Measurements from ENCODE around the gene SMIM8. TPM values are rescaled to one million over a fixed set of nuclear protein-coding genes. Genes with fewer than 3 reads are reported as not detected.

Gene SMIM8
- total RNA-seq, 1 experiment from 2014 or later, result 6.6 TPM

- H4K91ac ChIP-seq (ENCODE audit: insufficient read length, low read depth, low read length), result no peak overlapping the region
- no peak overlapping the region for H3K4ac ChIP-seq (ENCODE audit: low read depth, low read length)
- Mint-ChIP-seq H3K36me3 (ENCODE audit: insufficient read depth in 1 of 3, low read depth in 3 of 3) (no peaks in the 10 kb centered on the region), H3K9me3 (no peaks in the 10 kb centered on the region), H3K27ac (no peak overlapping the region), H3K4me1 (no peaks in the 10 kb centered on the region), H3K27me3 (ENCODE audit: low read depth) (no peaks in the 10 kb centered on the region; the same call in 1 of the 2 replicates), H3K4me3 (no peak overlapping the region)
- no peak overlapping the region for H3K14ac ChIP-seq (ENCODE audit: insufficient read depth, low read length)
- H3K23me2 ChIP-seq (ENCODE audit: insufficient read length, low read depth, low read length, poor library complexity, severe bottlenecking), result no peaks in the 10 kb centered on the region
- H2AFZ ChIP-seq (ENCODE audit: low read length), result no peak overlapping the region
- no peak overlapping the region for H3K56ac ChIP-seq (ENCODE audit: insufficient read length, low read depth, low read length)
- no peak overlapping the region for H4K5ac ChIP-seq (ENCODE audit: insufficient read length, low read depth, low read length)
- no peak overlapping the region for H2BK15ac ChIP-seq (ENCODE audit: low read depth, low read length)
- no peaks in the 10 kb centered on the region for H3K79me2 ChIP-seq (ENCODE audit: insufficient read depth, low read length)
- no peak overlapping the region for H3K23ac ChIP-seq (ENCODE audit: insufficient read length, low read depth, low read length)
- H2AK5ac ChIP-seq (ENCODE audit: insufficient read length, low read length), result no peak overlapping the region
- no peaks in the 10 kb centered on the region for H3K27me3 ChIP-seq (ENCODE audit: insufficient read depth, low read length)
- no peaks in the 10 kb centered on the region for H4K20me1 ChIP-seq (ENCODE audit: control insufficient read depth, insufficient read depth, insufficient read length)
- no peaks in the 10 kb centered on the region for H3K79me1 ChIP-seq (ENCODE audit: insufficient read depth, low read depth, low read length, poor library complexity, severe bottlenecking)
- H3K27ac ChIP-seq (ENCODE audit: insufficient read length, low read depth, low read length), result no peak overlapping the region
- no peak overlapping the region for H2BK5ac ChIP-seq (ENCODE audit: insufficient read length, low read length)
- H3K4me1 ChIP-seq (ENCODE audit: insufficient read depth, low read length), result peaks cover under 1% of the 10 kb centered on the region; the same call in 1 of the 2 replicates
- no peak overlapping the region for H2BK120ac ChIP-seq (ENCODE audit: low read depth, low read length, poor library complexity, severe bottlenecking)
- H3K4me2 ChIP-seq (ENCODE audit: insufficient read depth, insufficient read length, low read length), result no peak overlapping the region
- DNase-seq, result no peak
- H3T11ph ChIP-seq (ENCODE audit: low read length), result no peak overlapping the region
- TF ChIP-seq CTCF (conservative IDR thresholded peaks at IDR 0.05), result no peak
- H4K8ac ChIP-seq (replicated peaks; ENCODE audit: insufficient read length, low read depth, low read length), result no peak overlapping the region
- H2BK20ac ChIP-seq (ENCODE audit: low read depth, low read length, poor library complexity, severe bottlenecking), result no peak overlapping the region
- no CpG with 5 or more reads among the region's 1 CpG for WGBS (ENCODE audit: extremely low coverage, insufficient read length, low lambda C conversion rate)
- H2BK12ac ChIP-seq (ENCODE audit: insufficient read length, low read depth, low read length), result no peak overlapping the region
- no peaks in the 10 kb centered on the region for H3K9me3 ChIP-seq (ENCODE audit: control insufficient read depth, low read depth, low read length)
- H3K9ac ChIP-seq (ENCODE audit: extremely low read depth, insufficient read length, low read length), result no peak overlapping the region
- no peak overlapping the region for H3K18ac ChIP-seq (ENCODE audit: insufficient read length, low read depth, low read length)
Measured at GRCh38 chr6:87276624-87277023, 45.8 kb upstream of the SMIM8 start.

Measured in H9 (cell line).